MG63 (cell line): Measurements from ENCODE around the gene MRPS2. TPM values are rescaled to one million over a fixed set of nuclear protein-coding genes. Genes with fewer than 3 reads are reported as not detected.
"Not testable (repeated sequence)": the region's sequence is repeated elsewhere in the genome, so short reads cannot be mapped to it uniquely, and the experiment has no call there.

Source experiments
- DNase-seq: peaks from one replicate; pipeline ENCODE4 v3.0.0-alpha.2; 2020
- H3K27me3 ChIP-seq: fragments of 250-450 bp; sonication (Bioruptor Pico); 2 replicates; pipeline ENCODE4 v1.5.1; 2020; ENCODE audit warnings: mild to moderate bottlenecking, moderate library complexity
- H3K36me3 ChIP-seq: fragments of 250-450 bp; sonication (Bioruptor Pico); 2 replicates; pipeline ENCODE4 v1.5.1; 2020; ENCODE audit warnings: mild to moderate bottlenecking, moderate library complexity
- H3K4me3 ChIP-seq: fragments of 250-450 bp; sonication (Bioruptor Pico); 2 replicates; pipeline ENCODE4 v1.5.1; 2020; ENCODE audit warnings: mild to moderate bottlenecking, moderate library complexity
- H3K9me3 ChIP-seq: fragments of 250-450 bp; sonication (Bioruptor Pico); 2 replicates; pipeline ENCODE4 v1.5.1; 2020; ENCODE audit warnings: mild to moderate bottlenecking, moderate library complexity
- total RNA-seq: library from RNA; depleted of rRNA; stranded (reverse); fragments of >200 nt; shearing (Covaris generic); gene quantifications from 2 replicates; pipeline ENCODE4 v1.2.3, GENCODE V29; 2014; ENCODE audit warnings: low replicate concordance

MRPS2 gene
- total RNA-seq, 1 experiment from 2014 or later = 24.1 TPM

GRCh38 chr9:135533113-135533512 lies 32.6 kb downstream of the MRPS2 start:
- no peaks in the 10 kb centered on the region for H3K27me3 ChIP-seq
- no peak overlapping the region for H3K4me3 ChIP-seq
- no peak for DNase-seq
- H3K36me3 ChIP-seq = no peaks in the 10 kb centered on the region
- no peaks in the 10 kb centered on the region for H3K9me3 ChIP-seq

GRCh38 chr9:135533674-135534073 lies 33.2 kb downstream of the MRPS2 start:
- Histone ChIP-seq H3K36me3 (no peaks in the 10 kb centered on the region), H3K9me3 (no peaks in the 10 kb centered on the region), H3K27me3 (no peaks in the 10 kb centered on the region), H3K4me3 (no peak overlapping the region)
- DNase-seq = no peak

GRCh38 chr9:135534192-135534711 lies 33.8 kb downstream of the MRPS2 start:
- not testable (repeated sequence) for DNase-seq, H3K36me3 ChIP-seq, H3K4me3 ChIP-seq, H3K27me3 ChIP-seq, H3K9me3 ChIP-seq

- not testable (repeated sequence) for H3K4me3 ChIP-seq, H3K36me3 ChIP-seq, H3K9me3 ChIP-seq, DNase-seq, H3K27me3 ChIP-seq
These were observed 34.3 kb downstream of the MRPS2 start for GRCh38 chr9:135534826-135535225.

- H3K4me3 ChIP-seq, H3K36me3 ChIP-seq, H3K27me3 ChIP-seq, DNase-seq, H3K9me3 ChIP-seq: not testable (repeated sequence)
These were observed 35.1 kb downstream of the MRPS2 start for GRCh38 chr9:135535631-135536030.

GRCh38 chr9:135536216-135536615 lies 35.7 kb downstream of the MRPS2 start:
- no peaks in the 10 kb centered on the region for H3K9me3 ChIP-seq
- DNase-seq = no peak
- no peak overlapping the region for H3K4me3 ChIP-seq
- H3K27me3 ChIP-seq = no peaks in the 10 kb centered on the region
- H3K36me3 ChIP-seq = no peaks in the 10 kb centered on the region

GRCh38 chr9:135543262-135543894 lies 42.9 kb downstream of the MRPS2 start:
- H3K36me3 ChIP-seq, DNase-seq, H3K4me3 ChIP-seq, H3K9me3 ChIP-seq, H3K27me3 ChIP-seq: not testable (repeated sequence)

GRCh38 chr9:135544981-135545635 lies 44.6 kb downstream of the MRPS2 start:
- no peak overlapping the region for H3K4me3 ChIP-seq
- H3K27me3 ChIP-seq = peaks cover 6% of the 10 kb centered on the region
- no peaks in the 10 kb centered on the region for H3K36me3 ChIP-seq
- no peaks in the 10 kb centered on the region for H3K9me3 ChIP-seq
- no peak for DNase-seq

- not testable (repeated sequence) for H3K4me3 ChIP-seq, H3K27me3 ChIP-seq, H3K9me3 ChIP-seq, DNase-seq, H3K36me3 ChIP-seq
These were observed 45.2 kb downstream of the MRPS2 start, which contains the start of gene OBP2A for GRCh38 chr9:135545646-135546176. TSS of gene OBP2A (plus strand) at chr9:135546126. CDS start at chr9:135546181, 55 bp downstream.

GRCh38 chr9:135546792-135547617 lies 46.5 kb downstream of the MRPS2 start:
- not testable (repeated sequence) for DNase-seq, H3K4me3 ChIP-seq, H3K36me3 ChIP-seq, H3K9me3 ChIP-seq, H3K27me3 ChIP-seq

GRCh38 chr9:135547756-135548736 lies 47.6 kb downstream of the MRPS2 start:
- Histone ChIP-seq H3K27me3 (peaks cover 1% of the 10 kb centered on the region; the same call in 1 of the 2 replicates), H3K36me3 (no peaks in the 10 kb centered on the region), H3K4me3 (no peak overlapping the region), H3K9me3 (no peaks in the 10 kb centered on the region)
- no peak for DNase-seq

GRCh38 chr9:135549478-135550343 lies 49.2 kb downstream of the MRPS2 start:
- not testable (repeated sequence) for H3K9me3 ChIP-seq, H3K4me3 ChIP-seq, H3K27me3 ChIP-seq, DNase-seq, H3K36me3 ChIP-seq

- no peak overlapping the region for H3K4me3 ChIP-seq
- no peaks in the 10 kb centered on the region for H3K27me3 ChIP-seq
- no peaks in the 10 kb centered on the region for H3K9me3 ChIP-seq
- no peaks in the 10 kb centered on the region for H3K36me3 ChIP-seq
- no peak for DNase-seq
These were observed 49.9 kb downstream of the MRPS2 start for GRCh38 chr9:135550344-135550918.

- Histone ChIP-seq H3K36me3 (no peaks in the 10 kb centered on the region), H3K27me3 (no peaks in the 10 kb centered on the region), H3K9me3 (no peaks in the 10 kb centered on the region), H3K4me3 (no peak overlapping the region)
- no peak for DNase-seq
These were observed 50.5 kb downstream of the MRPS2 start for GRCh38 chr9:135551031-135551430.

- Histone ChIP-seq H3K36me3 (no peaks in the 10 kb centered on the region), H3K27me3 (no peaks in the 10 kb centered on the region)
These were observed 51.0 kb downstream of the MRPS2 start for GRCh38 chr9:135551456-135551855.

More at GRCh38 chr9:135551456-135551855, 51.0 kb downstream of the MRPS2 start:
- DNase-seq = no peak
- no peaks in the 10 kb centered on the region for H3K9me3 ChIP-seq
- no peak overlapping the region for H3K4me3 ChIP-seq
